ENCODE results near the gene FARP2. TPM values are rescaled to one million over a fixed set of nuclear protein-coding genes. Genes with fewer than 3 reads are reported as not detected.
"Not testable (repeated sequence)": the region's sequence is repeated elsewhere in the genome, so short reads cannot be mapped to it uniquely, and the experiment has no call there.

FARP2 gene
- total RNA-seq, 4 donors from 2014 or later: 10.7 to 20.1 (median 13.6) TPM

- TF ChIP-seq CTCF (IDR thresholded peaks at IDR 0.05 in 4 of 5, conservative IDR thresholded peaks at IDR 0.05 in 1 of 5) (no peak), POLR2A (IDR thresholded peaks at IDR 0.05) (no peak)
- no peak for DNase-seq
- H3K4me3 ChIP-seq: no peak overlapping the region
- H3K36me3 ChIP-seq: no peaks in the 10 kb centered on the region
- no peaks in the 10 kb centered on the region for H3K27me3 ChIP-seq
- intact Hi-C loops (cut with DNase I; ENCODE audit: low total_unique reads) (no loop called here), in situ Hi-C loops (cut with MboI; ENCODE audit: low sequenced_read_pairs in 4 of 4) (no loop called here)
- no peaks in the 10 kb centered on the region for H3K9me3 ChIP-seq
- no peak for ATAC-seq
- H3K27ac ChIP-seq: no peak overlapping the region
- peaks cover 42 to 49% of the 10 kb centered on the region in 2 donors for H3K4me1 ChIP-seq
Measured at GRCh38 chr2:241366678-241367077, 10.6 kb downstream of the FARP2 start.

- in situ Hi-C loops (cut with MboI; ENCODE audit: low sequenced_read_pairs in 4 of 4): no loop called here
- TF ChIP-seq POLR2A (IDR thresholded peaks at IDR 0.05): no peak
- TF ChIP-seq CTCF (IDR thresholded peaks at IDR 0.05 in 4 of 5, conservative IDR thresholded peaks at IDR 0.05 in 1 of 5): no peak
- peaks cover 31 to 40% of the 10 kb centered on the region in 2 donors for H3K4me1 ChIP-seq
Measured at GRCh38 chr2:241368643-241369042, 12.6 kb downstream of the FARP2 start.

DNA sequence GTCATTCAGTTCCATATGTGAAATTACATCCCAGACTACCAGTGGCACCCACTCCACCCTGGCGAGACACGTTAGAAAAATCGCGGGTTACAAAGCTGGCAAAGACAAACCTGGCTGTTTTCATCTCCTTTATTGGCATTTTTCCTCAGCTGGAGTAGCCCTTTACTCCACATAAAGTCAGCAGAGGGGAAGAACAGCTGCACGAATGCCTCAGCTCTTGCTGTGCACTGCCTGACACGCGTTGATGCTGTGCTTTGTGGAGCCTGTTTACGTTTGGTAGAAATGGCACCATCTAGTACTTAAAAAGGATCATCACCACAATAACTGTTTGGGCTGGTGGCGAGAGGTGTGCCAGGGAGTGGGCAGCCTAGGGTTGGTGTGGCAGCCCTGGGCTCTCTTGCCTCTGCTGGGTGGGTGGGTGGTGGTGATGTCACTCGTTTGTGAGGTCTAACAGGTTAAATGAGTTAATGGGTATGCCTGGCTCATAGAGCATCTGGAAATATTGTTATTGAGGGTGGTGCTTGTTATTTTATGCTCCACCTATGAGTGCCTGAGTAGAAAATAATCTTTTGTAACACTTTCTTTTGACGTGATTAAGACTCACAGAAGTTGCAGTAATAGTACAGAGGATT is 16.4 kb downstream of the FARP2 start:
- in situ Hi-C loops (cut with MboI; ENCODE audit: low sequenced_read_pairs in 4 of 4): no loop called here
- no peak overlapping the region for H3K4me3 ChIP-seq
- DNase-seq (no peak), ATAC-seq (no peak)
- TF ChIP-seq CTCF (IDR thresholded peaks at IDR 0.05 in 4 of 5, conservative IDR thresholded peaks at IDR 0.05 in 1 of 5): no peak
- TF ChIP-seq POLR2A (IDR thresholded peaks at IDR 0.05): no peak
- H3K4me1 ChIP-seq: peaks cover 4 to 13% of the 10 kb centered on the region in 2 donors
- H3K9me3 ChIP-seq: no peaks in the 10 kb centered on the region
- H3K27ac ChIP-seq: no peak overlapping the region
- no peaks in the 10 kb centered on the region for H3K27me3 ChIP-seq
- intact Hi-C loops (cut with DNase I; ENCODE audit: low total_unique reads): no loop called here
- no peaks in the 10 kb centered on the region for H3K36me3 ChIP-seq

More at GRCh38 chr2:241368643-241369042, 12.6 kb downstream of the FARP2 start:
- ATAC-seq (no peak), DNase-seq (no peak)
- Histone ChIP-seq H3K4me3 (no peak overlapping the region), H3K9me3 (no peaks in the 10 kb centered on the region), H3K27ac (no peak overlapping the region), H3K27me3 (no peaks in the 10 kb centered on the region), H3K36me3 (no peaks in the 10 kb centered on the region)
- intact Hi-C loops (cut with DNase I; ENCODE audit: low total_unique reads): no loop called here

- peaks cover 1 to 7% of the 10 kb centered on the region in 2 donors for H3K4me1 ChIP-seq
- H3K27me3 ChIP-seq: no peaks in the 10 kb centered on the region
- H3K4me3 ChIP-seq: no peak overlapping the region
- no peak for TF ChIP-seq POLR2A (IDR thresholded peaks at IDR 0.05)
- in situ Hi-C loops (cut with MboI; ENCODE audit: low sequenced_read_pairs in 4 of 4): no loop called here
- no peak overlapping the region for H3K27ac ChIP-seq
- ATAC-seq: no peak
- intact Hi-C loops (cut with DNase I; ENCODE audit: low total_unique reads): no loop called here
- DNase-seq: no peak
- no peaks in the 10 kb centered on the region for H3K36me3 ChIP-seq
- no peaks in the 10 kb centered on the region for H3K9me3 ChIP-seq
Measured at GRCh38 chr2:241373446-241373845, 17.4 kb downstream of the FARP2 start.

GRCh38 chr2:241373906-241374305 is 17.8 kb downstream of the FARP2 start:
- in situ Hi-C loops (cut with MboI; ENCODE audit: low sequenced_read_pairs in 4 of 4); DNase-seq: not testable (repeated sequence)

GRCh38 chr2:241375300-241375699 is 19.2 kb downstream of the FARP2 start:
- DNase-seq: no peak
- Histone ChIP-seq H3K27me3 (no peaks in the 10 kb centered on the region), H3K27ac (no peak overlapping the region), H3K4me1 (peaks cover 20% of the 10 kb centered on the region in 2 donors), H3K4me3 (no peak overlapping the region), H3K9me3 (no peaks in the 10 kb centered on the region), H3K36me3 (no peaks in the 10 kb centered on the region)
- no peak for TF ChIP-seq CTCF (IDR thresholded peaks at IDR 0.05 in 4 of 5, conservative IDR thresholded peaks at IDR 0.05 in 1 of 5)
- intact Hi-C loops (cut with DNase I; ENCODE audit: low total_unique reads): no loop called here
- no peak for ATAC-seq
- in situ Hi-C loops (cut with MboI; ENCODE audit: low sequenced_read_pairs in 4 of 4): no loop called here

More at GRCh38 chr2:241373906-241374305, 17.8 kb downstream of the FARP2 start:
- peaks cover 6 to 12% of the 10 kb centered on the region in 2 donors for H3K4me1 ChIP-seq
- H3K27ac ChIP-seq; ATAC-seq; intact Hi-C loops (cut with DNase I; ENCODE audit: low total_unique reads); H3K4me3 ChIP-seq; H3K27me3 ChIP-seq; H3K9me3 ChIP-seq; H3K36me3 ChIP-seq: not testable (repeated sequence)

Data from gastrocnemius medialis (tissue), 4 donors.